Measurements from ENCODE around the gene GJC2. TPM values are rescaled to one million over a fixed set of nuclear protein-coding genes. Genes with fewer than 3 reads are reported as not detected.

GJC2 gene
- polyA plus RNA-seq, 1 experiment, result 1.2 TPM

DNA sequence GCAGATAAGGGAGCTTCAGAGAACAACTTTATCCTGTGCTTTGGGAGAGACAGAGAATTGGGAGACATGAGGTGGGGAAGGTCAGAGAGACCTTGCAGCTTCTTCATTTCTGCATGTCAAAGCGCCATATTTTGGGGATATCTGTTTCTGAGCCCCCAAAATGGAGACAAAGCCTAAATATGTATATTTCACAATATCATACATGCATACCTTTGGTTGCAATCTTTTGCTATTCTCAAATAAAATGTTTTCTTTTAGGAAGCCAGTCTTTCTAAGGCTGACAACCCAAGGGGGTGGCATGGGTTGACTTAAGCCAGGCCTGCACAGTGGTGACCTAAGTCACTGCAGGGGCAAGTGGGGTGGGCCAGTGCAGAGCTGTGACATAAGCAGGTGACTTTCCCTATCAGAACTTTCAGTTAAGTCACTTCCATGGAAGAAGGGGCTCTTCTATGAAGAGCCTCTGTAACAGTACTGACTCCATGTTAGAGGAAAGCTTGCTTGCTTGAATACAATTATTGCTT lies 26.7 kb upstream of the GJC2 start:
- ChIA-PET POLR2A (interaction anchor here (1.2 kb wide), 1 partner anchor 14 kb away, joined by 3 read pairs; no protein-coding TSS in a partner anchor), CTCF (interaction anchor here (0.6 to 3.2 kb wide), 4 partner anchors 8 to 1330 kb away, joined by 3 to 16 read pairs (median 4); partner anchors contain the start of gene IBA57)
- H3K27ac ChIP-seq (ENCODE audit: low read depth, low read length), result no peak overlapping the region
- H3K4me3 ChIP-seq (ENCODE audit: low read depth, low read length), result no peak overlapping the region
- peaks cover 4% of the 10 kb centered on the region for H3K9me3 ChIP-seq (ENCODE audit: control insufficient read depth, insufficient read depth, low read length)
- DNase-seq (ENCODE audit: low read depth, low spot score), result no peak
- TF ChIP-seq, protein P1, sequence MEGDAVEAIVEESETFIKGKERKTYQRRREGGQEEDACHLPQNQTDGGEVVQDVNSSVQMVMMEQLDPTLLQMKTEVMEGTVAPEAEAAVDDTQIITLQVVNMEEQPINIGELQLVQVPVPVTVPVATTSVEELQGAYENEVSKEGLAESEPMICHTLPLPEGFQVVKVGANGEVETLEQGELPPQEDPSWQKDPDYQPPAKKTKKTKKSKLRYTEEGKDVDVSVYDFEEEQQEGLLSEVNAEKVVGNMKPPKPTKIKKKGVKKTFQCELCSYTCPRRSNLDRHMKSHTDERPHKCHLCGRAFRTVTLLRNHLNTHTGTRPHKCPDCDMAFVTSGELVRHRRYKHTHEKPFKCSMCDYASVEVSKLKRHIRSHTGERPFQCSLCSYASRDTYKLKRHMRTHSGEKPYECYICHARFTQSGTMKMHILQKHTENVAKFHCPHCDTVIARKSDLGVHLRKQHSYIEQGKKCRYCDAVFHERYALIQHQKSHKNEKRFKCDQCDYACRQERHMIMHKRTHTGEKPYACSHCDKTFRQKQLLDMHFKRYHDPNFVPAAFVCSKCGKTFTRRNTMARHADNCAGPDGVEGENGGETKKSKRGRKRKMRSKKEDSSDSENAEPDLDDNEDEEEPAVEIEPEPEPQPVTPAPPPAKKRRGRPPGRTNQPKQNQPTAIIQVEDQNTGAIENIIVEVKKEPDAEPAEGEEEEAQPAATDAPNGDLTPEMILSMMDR (IDR thresholded peaks at IDR 0.05; ENCODE audit: low read depth, low read length), result no peak
- H3K27me3 ChIP-seq (ENCODE audit: control insufficient read depth, insufficient read depth, low read length), result peaks cover 9% of the 10 kb centered on the region

DNA sequence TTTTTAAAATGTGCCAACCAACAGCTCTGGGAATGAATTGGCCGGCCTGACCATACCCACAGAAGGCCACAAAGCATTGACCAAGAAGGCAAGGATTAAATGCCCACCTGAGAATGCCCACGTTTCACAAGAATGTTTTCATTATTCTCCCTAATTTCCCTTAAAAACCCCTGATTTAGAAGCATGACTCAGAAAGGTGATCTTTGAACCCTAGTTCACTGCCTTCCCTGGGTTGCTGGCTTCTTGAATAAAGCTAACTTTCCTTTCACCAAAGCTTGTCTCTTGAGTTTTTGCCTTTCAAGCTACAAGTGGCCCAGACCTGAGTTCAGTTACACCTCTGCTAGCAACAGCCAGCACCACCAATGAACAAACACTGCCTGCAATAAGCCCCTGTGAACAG lies 26.2 kb upstream of the GJC2 start:
- Histone ChIP-seq H3K27me3 (ENCODE audit: control insufficient read depth, insufficient read depth, low read length) (peaks cover 12% of the 10 kb centered on the region), H3K9me3 (ENCODE audit: control insufficient read depth, insufficient read depth, low read length) (peaks cover 3% of the 10 kb centered on the region), H3K4me3 (ENCODE audit: low read depth, low read length) (no peak overlapping the region), H3K27ac (ENCODE audit: low read depth, low read length) (no peak overlapping the region)
- TF ChIP-seq, protein P1 (IDR thresholded peaks at IDR 0.05; ENCODE audit: low read depth, low read length), result no peak
- no peak for DNase-seq (ENCODE audit: low read depth, low spot score)
- ChIA-PET CTCF (interaction anchor here (0.6 to 1.5 kb wide), 2 partner anchors 10 to 42 kb away, joined by 3 to 4 read pairs; partner anchors contain the start of gene IBA57), POLR2A (interaction anchor here (1.2 kb wide), 1 partner anchor 14 kb away, joined by 3 read pairs; no protein-coding TSS in a partner anchor)

DNA sequence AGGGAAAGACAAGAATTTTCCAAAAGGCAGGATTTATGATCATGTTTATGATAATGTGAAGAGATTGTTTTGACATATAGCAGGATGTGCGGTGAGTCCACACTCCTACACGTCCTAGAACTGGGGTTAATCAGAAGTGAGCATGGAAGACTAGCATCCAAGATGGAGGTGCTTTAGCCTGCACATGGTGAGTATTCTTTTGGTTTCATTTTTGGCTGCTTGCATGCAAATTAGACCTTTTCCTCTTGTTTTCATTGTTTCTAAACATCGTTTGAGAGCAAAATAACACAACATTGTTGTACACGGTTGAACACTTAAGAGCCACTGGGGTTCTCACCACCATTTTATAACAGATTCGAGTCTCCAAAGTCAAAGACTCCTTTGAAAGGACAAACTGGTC lies 24.5 kb upstream of the GJC2 start:
- POLR2A ChIA-PET, result no interaction called here
- DNase-seq (ENCODE audit: low read depth, low spot score), result no peak
- CTCF ChIA-PET, result interaction anchor here (0.6 to 0.9 kb wide), 2 partner anchors 40 to 957 kb away, joined by 3 read pairs; partner anchors contain the start of gene IBA57
- Histone ChIP-seq H3K9me3 (ENCODE audit: control insufficient read depth, insufficient read depth, low read length) (no peaks in the 10 kb centered on the region), H3K27me3 (ENCODE audit: control insufficient read depth, insufficient read depth, low read length) (peaks cover 12% of the 10 kb centered on the region), H3K4me3 (ENCODE audit: low read depth, low read length) (no peak overlapping the region), H3K27ac (ENCODE audit: low read depth, low read length) (no peak overlapping the region)
- TF ChIP-seq, protein P1 (IDR thresholded peaks at IDR 0.05; ENCODE audit: low read depth, low read length), result no peak

DNA sequence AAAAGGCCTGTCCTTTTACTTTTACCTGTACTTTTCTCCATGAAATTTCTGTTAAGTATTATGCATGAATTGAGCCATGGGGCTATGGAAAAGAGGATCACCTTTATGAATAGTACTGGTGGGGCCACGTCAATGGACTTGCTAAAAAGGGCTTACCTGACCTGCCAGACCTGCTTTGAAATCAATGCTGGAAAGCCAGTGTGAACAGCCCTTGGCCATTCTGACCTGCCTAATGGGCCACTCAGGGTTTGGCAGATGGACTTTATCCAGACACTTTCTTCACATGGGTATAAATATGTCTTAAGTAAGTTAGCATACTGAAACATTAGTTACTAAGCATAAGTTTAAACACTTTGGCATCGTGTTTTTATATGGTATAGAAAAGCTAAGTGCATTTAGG lies 18.0 kb upstream of the GJC2 start:
- no peak overlapping the region for H3K27ac ChIP-seq (ENCODE audit: low read depth, low read length)
- TF ChIP-seq, protein P1 (IDR thresholded peaks at IDR 0.05; ENCODE audit: low read depth, low read length), result no peak
- H3K4me3 ChIP-seq (ENCODE audit: low read depth, low read length), result no peak overlapping the region
- peaks cover 28% of the 10 kb centered on the region for H3K27me3 ChIP-seq (ENCODE audit: control insufficient read depth, insufficient read depth, low read length)
- POLR2A ChIA-PET, result no interaction called here
- DNase-seq (ENCODE audit: low read depth, low spot score), result no peak
- CTCF ChIA-PET, result interaction anchor here (1.3 to 2.2 kb wide), 8 partner anchors 10 to 383 kb away, joined by 3 to 20 read pairs (median 12); partner anchors contain the start of genes GUK1 and MRPL55
- H3K9me3 ChIP-seq (ENCODE audit: control insufficient read depth, insufficient read depth, low read length), result no peaks in the 10 kb centered on the region

DNA sequence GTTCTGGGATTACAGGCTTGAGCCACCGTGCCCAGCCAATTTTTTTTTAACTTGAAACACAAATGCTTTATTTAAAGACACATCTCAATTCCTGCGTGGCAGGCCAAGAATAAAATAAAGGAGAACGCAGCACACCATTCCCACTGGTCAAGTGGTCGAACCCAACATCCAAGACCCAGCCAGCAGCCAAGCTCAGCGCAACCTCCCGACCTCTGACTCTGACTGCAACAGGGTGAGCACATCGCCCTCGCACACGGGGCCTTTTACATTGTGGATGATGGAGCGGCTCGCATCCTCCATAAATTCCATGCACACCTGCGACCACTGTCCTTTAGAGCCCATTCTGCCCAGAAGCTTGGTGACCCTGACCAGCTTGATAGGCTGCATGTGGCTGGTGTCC lies 15.1 kb upstream of the GJC2 start:
- Histone ChIP-seq H3K9me3 (ENCODE audit: control insufficient read depth, insufficient read depth, low read length) (no peaks in the 10 kb centered on the region), H3K27ac (ENCODE audit: low read depth, low read length) (no peak overlapping the region), H3K27me3 (ENCODE audit: control insufficient read depth, insufficient read depth, low read length) (peaks cover 29% of the 10 kb centered on the region), H3K4me3 (ENCODE audit: low read depth, low read length) (no peak overlapping the region)
- no peak for DNase-seq (ENCODE audit: low read depth, low spot score)
- ChIA-PET POLR2A (no interaction called here), CTCF (no interaction called here)
- TF ChIP-seq, protein P1 (IDR thresholded peaks at IDR 0.05; ENCODE audit: low read depth, low read length), result no peak

All from AG04450 (cell line).